ENCODE results near the gene SPEF1.

The SPEF1 gene

DNA sequence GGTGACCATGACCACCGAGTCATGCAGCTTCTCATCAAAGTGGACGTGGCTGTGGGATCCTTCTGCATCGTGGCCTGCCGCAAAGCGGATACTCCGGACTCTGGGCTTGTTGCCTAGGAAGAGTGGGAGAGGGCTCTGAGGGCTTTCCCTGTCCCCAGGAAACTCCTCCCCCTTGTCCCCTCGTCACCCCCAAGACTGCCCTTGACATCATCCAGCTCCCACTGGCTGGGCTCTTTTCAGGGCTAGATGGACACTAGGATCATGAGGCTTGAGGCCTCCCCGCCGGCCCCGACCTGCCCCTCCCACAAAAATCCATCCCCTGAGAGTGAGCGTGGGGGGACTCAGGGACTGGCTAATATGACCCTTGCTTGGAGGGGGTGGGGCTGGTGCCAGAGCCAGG, 22.7 kb downstream of the SPEF1 start:
- peaks cover 19% of the 10 kb centered on the region for H3K36me3 ChIP-seq (ENCODE audit: control insufficient read depth, low read length)
- H3K4me3 ChIP-seq (ENCODE audit: low read length): no peak overlapping the region
- no peak overlapping the region for H3K4me2 ChIP-seq (ENCODE audit: low read length)
- H3K9me2 ChIP-seq (replicated peaks; ENCODE audit: control insufficient read depth, low read length): no peaks in the 10 kb centered on the region
- TF ChIP-seq, protein P1, sequence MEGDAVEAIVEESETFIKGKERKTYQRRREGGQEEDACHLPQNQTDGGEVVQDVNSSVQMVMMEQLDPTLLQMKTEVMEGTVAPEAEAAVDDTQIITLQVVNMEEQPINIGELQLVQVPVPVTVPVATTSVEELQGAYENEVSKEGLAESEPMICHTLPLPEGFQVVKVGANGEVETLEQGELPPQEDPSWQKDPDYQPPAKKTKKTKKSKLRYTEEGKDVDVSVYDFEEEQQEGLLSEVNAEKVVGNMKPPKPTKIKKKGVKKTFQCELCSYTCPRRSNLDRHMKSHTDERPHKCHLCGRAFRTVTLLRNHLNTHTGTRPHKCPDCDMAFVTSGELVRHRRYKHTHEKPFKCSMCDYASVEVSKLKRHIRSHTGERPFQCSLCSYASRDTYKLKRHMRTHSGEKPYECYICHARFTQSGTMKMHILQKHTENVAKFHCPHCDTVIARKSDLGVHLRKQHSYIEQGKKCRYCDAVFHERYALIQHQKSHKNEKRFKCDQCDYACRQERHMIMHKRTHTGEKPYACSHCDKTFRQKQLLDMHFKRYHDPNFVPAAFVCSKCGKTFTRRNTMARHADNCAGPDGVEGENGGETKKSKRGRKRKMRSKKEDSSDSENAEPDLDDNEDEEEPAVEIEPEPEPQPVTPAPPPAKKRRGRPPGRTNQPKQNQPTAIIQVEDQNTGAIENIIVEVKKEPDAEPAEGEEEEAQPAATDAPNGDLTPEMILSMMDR (IDR thresholded peaks at IDR 0.05; ENCODE audit: low read depth, low read length, poor library complexity, severe bottlenecking): no peak
- TF ChIP-seq EZH2phosphoT487 (IDR thresholded peaks at IDR 0.05; ENCODE audit: borderline replicate concordance, low read length): no peak
- no peak overlapping the region for H3K27ac ChIP-seq (ENCODE audit: low read depth, low read length)
- no peaks in the 10 kb centered on the region for H3K27me3 ChIP-seq (ENCODE audit: control insufficient read depth, low read length)
- no peaks in the 10 kb centered on the region for H3K9me3 ChIP-seq (ENCODE audit: control insufficient read depth, insufficient read depth, low read length)
- H3K4me1 ChIP-seq (ENCODE audit: control insufficient read depth, low read length): no peaks in the 10 kb centered on the region
- no peaks in the 10 kb centered on the region for H4K20me1 ChIP-seq (ENCODE audit: control insufficient read depth, insufficient read depth, low read depth, low read length)
- peaks cover 12% of the 10 kb centered on the region for H3K79me2 ChIP-seq (ENCODE audit: control insufficient read depth, low read length)
- H3F3A ChIP-seq (ENCODE audit: control insufficient read depth, insufficient read depth): no peaks in the 10 kb centered on the region

DNA sequence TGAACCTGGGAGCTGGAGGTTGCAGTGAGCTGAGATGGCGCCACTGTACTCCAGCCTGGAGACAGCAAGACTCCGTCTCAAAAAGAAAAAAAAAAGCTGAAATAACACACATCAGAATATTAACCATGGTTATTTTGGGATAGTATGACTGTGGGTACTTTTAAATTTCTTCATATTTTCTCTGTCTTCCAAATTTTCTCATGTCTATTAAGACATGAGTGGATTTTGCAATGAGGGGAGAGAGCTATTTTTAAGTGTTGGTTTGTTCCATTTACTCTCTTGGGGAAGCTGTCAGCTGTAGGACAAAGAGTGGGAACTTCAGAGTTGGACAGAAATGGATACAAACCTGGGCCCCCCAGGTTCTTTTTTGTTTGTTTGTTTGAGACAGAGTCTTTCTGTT, 24.0 kb downstream of the SPEF1 start:
- Histone ChIP-seq H3K9me3 (ENCODE audit: control insufficient read depth, insufficient read depth, low read length) (no peaks in the 10 kb centered on the region), H4K20me1 (ENCODE audit: control insufficient read depth, insufficient read depth, low read depth, low read length) (no peaks in the 10 kb centered on the region), H3K4me1 (ENCODE audit: control insufficient read depth, low read length) (no peaks in the 10 kb centered on the region), H3K27ac (ENCODE audit: low read depth, low read length) (no peak overlapping the region), H3K36me3 (ENCODE audit: control insufficient read depth, low read length) (peaks cover 19% of the 10 kb centered on the region), H3K4me3 (ENCODE audit: low read length) (no peak overlapping the region), H3K9me2 (replicated peaks; ENCODE audit: control insufficient read depth, low read length) (no peaks in the 10 kb centered on the region), H3K79me2 (ENCODE audit: control insufficient read depth, low read length) (peaks cover 10% of the 10 kb centered on the region; the same call in 1 of the 2 replicates), H3K27me3 (ENCODE audit: control insufficient read depth, low read length) (no peaks in the 10 kb centered on the region), H3F3A (ENCODE audit: control insufficient read depth, insufficient read depth) (no peaks in the 10 kb centered on the region), H3K4me2 (ENCODE audit: low read length) (no peak overlapping the region)
- TF ChIP-seq, protein P1 (IDR thresholded peaks at IDR 0.05; ENCODE audit: low read depth, low read length, poor library complexity, severe bottlenecking): no peak
- no peak for TF ChIP-seq EZH2phosphoT487 (IDR thresholded peaks at IDR 0.05; ENCODE audit: borderline replicate concordance, low read length)

DNA sequence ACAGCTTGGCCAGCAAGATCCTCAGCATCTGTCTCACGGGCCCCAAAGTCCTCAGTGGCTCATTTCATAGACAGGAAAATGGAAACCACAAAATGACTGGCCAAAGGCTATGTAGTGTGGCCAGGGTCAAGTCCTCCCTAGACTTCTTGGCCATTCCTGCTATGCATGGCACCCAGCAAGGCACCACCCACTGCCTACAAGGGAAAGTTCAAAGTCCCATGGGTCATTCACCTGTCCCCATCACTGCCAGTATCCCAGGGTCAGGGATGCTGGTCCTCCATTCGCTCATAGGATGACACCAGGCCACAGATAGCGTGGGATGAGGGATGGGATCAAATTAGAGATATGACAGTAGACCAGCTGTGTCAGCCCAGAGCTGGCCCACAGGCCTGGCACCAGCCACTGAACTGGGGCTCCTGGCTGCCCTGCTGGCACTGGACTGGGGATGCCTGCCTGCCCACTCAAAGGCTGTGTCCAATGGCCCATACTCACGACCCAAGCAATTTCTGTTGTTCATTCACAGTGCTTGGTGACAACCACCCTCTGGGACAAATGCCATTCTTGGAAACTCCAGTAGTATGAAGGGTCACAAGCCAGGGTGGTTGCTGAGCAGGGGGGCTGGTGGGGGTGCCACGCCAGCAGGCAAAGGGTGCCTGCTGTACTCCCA, 25.3 kb downstream of the SPEF1 start:
- Histone ChIP-seq H3K4me3 (ENCODE audit: low read length) (no peak overlapping the region), H3K9me2 (replicated peaks; ENCODE audit: control insufficient read depth, low read length) (no peaks in the 10 kb centered on the region), H3K4me2 (ENCODE audit: low read length) (no peak overlapping the region), H3K27me3 (ENCODE audit: control insufficient read depth, low read length) (no peaks in the 10 kb centered on the region), H3K9me3 (ENCODE audit: control insufficient read depth, insufficient read depth, low read length) (no peaks in the 10 kb centered on the region), H3K36me3 (ENCODE audit: control insufficient read depth, low read length) (peaks cover 15% of the 10 kb centered on the region), H4K20me1 (ENCODE audit: control insufficient read depth, insufficient read depth, low read depth, low read length) (no peaks in the 10 kb centered on the region), H3K4me1 (ENCODE audit: control insufficient read depth, low read length) (no peaks in the 10 kb centered on the region), H3K27ac (ENCODE audit: low read depth, low read length) (no peak overlapping the region), H3F3A (ENCODE audit: control insufficient read depth, insufficient read depth) (no peaks in the 10 kb centered on the region), H3K79me2 (ENCODE audit: control insufficient read depth, low read length) (peaks cover 7% of the 10 kb centered on the region; the same call in 1 of the 2 replicates)
- TF ChIP-seq, protein P1 (IDR thresholded peaks at IDR 0.05; ENCODE audit: low read depth, low read length, poor library complexity, severe bottlenecking): no peak
- no peak for TF ChIP-seq EZH2phosphoT487 (IDR thresholded peaks at IDR 0.05; ENCODE audit: borderline replicate concordance, low read length)

All from DOHH2 (cell line).